K562 (cell line): Measurements from ENCODE around the gene BTRC. TPM values are rescaled to one million over a fixed set of nuclear protein-coding genes. Genes with fewer than 3 reads are reported as not detected.

Experiments used
- ARID4B ChIP-seq: sonication (generic); formaldehyde crosslinking; IDR thresholded peaks from 2 replicates; pipeline ENCODE4 v1.8.0; 2022; ENCODE audit warnings: mild to moderate bottlenecking, missing genetic modification reagents
- ATF3 ChIP-seq, 2 experiments: fragments of 450-650 bp in 1 of 2; sonication (generic) in 1 of 2; formaldehyde crosslinking in 1 of 2; IDR thresholded peaks in 1 of 2; conservative IDR thresholded peaks in 1 of 2; 2 replicates each; pipeline versions ENCODE4 v1.6.1 to v1.8.1; 2016 to 2023; ENCODE audit warnings: mild to moderate bottlenecking in 2 of 2, moderate library complexity in 2 of 2, inconsistent platforms in 1 of 2, missing genetic modification reagents in 1 of 2
- BHLHE40 ChIP-seq: IDR thresholded peaks from 2 replicates; pipeline ENCODE4 v1.6.1; 2011; ENCODE audit warnings: low read length, improper control_type of control experiment
- CGGBP1 ChIP-seq: fragments of 250-450 bp; sonication (Bioruptor Pico); IDR thresholded peaks from 2 replicates; pipeline ENCODE4 v1.9.0; 2021; ENCODE audit warnings: mild to moderate bottlenecking
- HDAC8 ChIP-seq: fragments of 450-650 bp; IDR thresholded peaks from 2 replicates; pipeline ENCODE4 v1.6.1; 2016; ENCODE audit warnings: mild to moderate bottlenecking, missing genetic modification characterization, moderate library complexity, missing compliant biosample characterization
- HIVEP1 ChIP-seq: fragments of 250-450 bp; sonication (Bioruptor Pico); IDR thresholded peaks from 2 replicates; pipeline ENCODE4 v1.4.0; 2020; ENCODE audit warnings: mild to moderate bottlenecking
- KLF13 ChIP-seq: fragments of 450-650 bp; IDR thresholded peaks from 2 replicates; pipeline ENCODE4 v1.6.1; 2016; ENCODE audit warnings: missing genetic modification characterization, low read depth, mild to moderate bottlenecking, missing compliant biosample characterization, moderate library complexity, borderline replicate concordance
- MYC ChIP-seq, 2 experiments: fragments of 250-450 bp in 1 of 2; sonication (Bioruptor Pico) in 1 of 2; IDR thresholded peaks; 2 replicates each; pipeline versions ENCODE4 v1.5.1 to v1.6.1; 2012 to 2021; ENCODE audit warnings: low read depth in 2 of 2, borderline replicate concordance in 1 of 2, improper control_type of control experiment in 1 of 2, low read length in 1 of 2, mild to moderate bottlenecking in 1 of 2, moderate library complexity in 1 of 2
- NFE2 ChIP-seq: IDR thresholded peaks from 2 replicates; pipeline ENCODE4 v1.6.1; 2014; ENCODE audit warnings: antibody characterized with exemption, low read depth
- NFXL1 ChIP-seq: fragments of 450-650 bp; formaldehyde crosslinking; IDR thresholded peaks from 2 replicates; pipeline ENCODE4 v1.4.0; 2021; ENCODE audit warnings: mild to moderate bottlenecking
- NR1H2 ChIP-seq: sonication (generic); formaldehyde crosslinking; IDR thresholded peaks from 2 replicates; pipeline ENCODE4 v1.4.0; 2020; ENCODE audit warnings: mild to moderate bottlenecking, missing genetic modification reagents
- PKNOX1 ChIP-seq: fragments of 450-650 bp; IDR thresholded peaks from 2 replicates; pipeline ENCODE4 v1.6.1; 2016
- POLR2G ChIP-seq: fragments of 200-400 bp; formaldehyde crosslinking; IDR thresholded peaks from 2 replicates; pipeline ENCODE4 v1.6.1; 2017; ENCODE audit warnings: low read depth, mild to moderate bottlenecking, antibody characterized with exemption, low read length, moderate library complexity
- ZBTB9 ChIP-seq: fragments of 450-650 bp; formaldehyde crosslinking; IDR thresholded peaks from 2 replicates; pipeline ENCODE4 v1.4.0; 2020; ENCODE audit warnings: mild to moderate bottlenecking, moderate library complexity
- ZNF695 ChIP-seq: fragments of 450-650 bp; formaldehyde crosslinking; IDR thresholded peaks from 2 replicates; pipeline ENCODE4 v1.4.0; 2020; ENCODE audit warnings: mild to moderate bottlenecking, moderate library complexity
- ZNF75A ChIP-seq: fragments of 450-650 bp; formaldehyde crosslinking; IDR thresholded peaks from 2 replicates; pipeline ENCODE4 v1.4.0; 2020; ENCODE audit warnings: mild to moderate bottlenecking
- polyA plus RNA-seq, 8 experiments: library from polyadenylated mRNA; depleted of rRNA in 4 of 8; stranded (reverse) in 5 of 8; unstranded in 3 of 8; fragments of >200 nt; fragmentation: Nextera tagmentation in 2 of 8; fragmentation: Illumina TruSeq in 1 of 8; extraction: Ambion mirVana in 2 of 8; extraction: Trizol in 1 of 8; gene quantifications; 2 replicates each; pipeline versions ENCODE4 v1.2.1 to v1.2.3, GENCODE V29; 2011 to 2014; ENCODE audit warnings: inconsistent platforms in 1 of 8, missing spikeins in 1 of 8
- total RNA-seq, 7 experiments: library from RNA; depleted of rRNA in 6 of 7; stranded (reverse); fragments of >200 nt in 6 of 7; fragmentation: Illumina TruSeq in 2 of 7; extraction: Trizol in 2 of 7; gene quantifications; 2 replicates each; pipeline versions ENCODE4 v1.2.1 to v1.2.3, GENCODE V29; 2011 to 2021; ENCODE audit warnings: low replicate concordance in 1 of 7

Gene BTRC
- total and polyA plus RNA-seq, 9 of the 15 experiments (the other 6 are each of a cell fraction or from before 2014, with no cell fraction given) = 1.6 to 15.4 (median 7.0) TPM

GRCh38 chr10:101566333-101567164, 212.6 kb downstream of the BTRC start (continued):
- TF ChIP-seq ARID4B (CRISPR knock-in tag) = peak; percentile 43; the same call in 1 of the 2 replicates
- TF ChIP-seq NFXL1 (CRISPR knock-in tag) = no peak
- TF ChIP-seq ATF3 (IDR thresholded peaks at IDR 0.05) = peak; percentile 65
- no peak for TF ChIP-seq ATF3 (CRISPR knock-in tag; conservative IDR thresholded peaks at IDR 0.05)
- 0 out of 2 replicates have a peak, but pooled peaks have one; percentile 22 for TF ChIP-seq BHLHE40
- no peak for TF ChIP-seq ZNF75A (CRISPR knock-in tag)
- peak; percentile 88 for TF ChIP-seq PKNOX1
- TF ChIP-seq HIVEP1 (CRISPR knock-in tag) = no peak
- TF ChIP-seq ZNF695 (CRISPR knock-in tag) = no peak
- TF ChIP-seq NR1H2 = no peak
- TF ChIP-seq HDAC8 (tag) = no peak
- TF ChIP-seq ZBTB9 (CRISPR knock-in tag) = no peak
- TF ChIP-seq NFE2 = no peak
- no peak for TF ChIP-seq KLF13 (tag)
- 0 out of 2 replicates have a peak, but pooled peaks have one; percentile 17 for TF ChIP-seq POLR2G
- TF ChIP-seq MYC (IDR thresholded peaks at IDR 0.05; ENCODE audit: low read depth, low read length) = no peak
- no peak for TF ChIP-seq MYC (CRISPR knock-in tag; IDR thresholded peaks at IDR 0.05; ENCODE audit: borderline replicate concordance, low read depth)
- TF ChIP-seq CGGBP1 = no peak
